Activated CD8-positive, alpha-beta memory T cell treated with anti-CD3 and anti-CD28 coated beads for 36 hours (primary cell): ENCODE results near the gene MED13L. TPM values are rescaled to one million over a fixed set of nuclear protein-coding genes. Genes with fewer than 3 reads are reported as not detected.
"Not testable (repeated sequence)": the region's sequence is repeated elsewhere in the genome, so short reads cannot be mapped to it uniquely, and the experiment has no call there.

Experiments used
- CTCF ChIA-PET: fragments of 350-600 bp; sonication (Branson Sonifier 250); formaldehyde crosslinking; loops from one replicate; lab custom pipeline; 2021; ENCODE audit warnings: antibody characterized with exemption; lab: Charles Lee
- POLR2A ChIA-PET: fragments of 350-600 bp; sonication (Branson Sonifier 250); formaldehyde crosslinking; loops from one replicate; lab custom pipeline; 2021; ENCODE audit warnings: antibody characterized with exemption; lab: Charles Lee
- total RNA-seq, 2 experiments: library from RNA; stranded (reverse); gene quantifications; one replicate each; pipeline ENCODE4 v1.2.3, GENCODE V29; 2021

Gene MED13L
- total RNA-seq, 2 experiments from 2014 or later: 39.4 to 42.8 TPM

GRCh38 chr12:116283881-116284280, 6.4 kb upstream of the MED13L start:
- CTCF ChIA-PET: interaction anchor here (0.7 kb wide), 1 partner anchor 31 kb away, joined by 3 read pairs; no protein-coding TSS in a partner anchor
- POLR2A ChIA-PET: not testable (repeated sequence)

- POLR2A ChIA-PET: no interaction called here
- CTCF ChIA-PET: interaction anchor here (1.0 kb wide), 1 partner anchor 141 kb away, joined by 4 read pairs; no protein-coding TSS in a partner anchor
Observed at GRCh38 chr12:116282371-116283286, 5.1 kb upstream of the MED13L start.

GRCh38 chr12:116280595-116281290, 3.2 kb upstream of the MED13L start:
- POLR2A ChIA-PET: no interaction called here
- CTCF ChIA-PET: no interaction called here

GRCh38 chr12:116278667-116279066, 1.2 kb upstream of the MED13L start:
- POLR2A ChIA-PET: interaction anchor here (0.7 kb wide), 1 partner anchor 108 kb away, joined by 9 read pairs; no protein-coding TSS in a partner anchor
- CTCF ChIA-PET: interaction anchor here (0.7 to 1.5 kb wide), 3 partner anchors 42 to 321 kb away, joined by 3 read pairs; no protein-coding TSS in a partner anchor

GRCh38 chr12:116278279-116278626, 760 bp upstream of the MED13L start:
- POLR2A ChIA-PET: interaction anchor here (0.7 kb wide), 1 partner anchor 107 kb away, joined by 9 read pairs; no protein-coding TSS in a partner anchor
- CTCF ChIA-PET: interaction anchor here (0.7 to 1.5 kb wide), 3 partner anchors 42 to 321 kb away, joined by 3 read pairs; no protein-coding TSS in a partner anchor

GRCh38 chr12:116276652-116277466, 634 bp downstream of the MED13L start:
- CTCF ChIA-PET: interaction anchor here (0.7 to 0.8 kb wide), 6 partner anchors 30 to 285 kb away, joined by 3 to 6 read pairs (median 3); partner anchors contain the start of gene MAP1LC3B2
- POLR2A ChIA-PET: interaction anchor here (0.6 to 0.8 kb wide), 3 partner anchors 29 to 63 kb away, joined by 3 to 8 read pairs (median 5); no protein-coding TSS in a partner anchor

- POLR2A ChIA-PET: interaction anchor here (0.5 kb wide), 1 partner anchor 144 kb away, joined by 3 read pairs; no protein-coding TSS in a partner anchor
- CTCF ChIA-PET: no interaction called here
Observed at GRCh38 chr12:116274551-116275375, 2.7 kb downstream of the MED13L start.

- POLR2A ChIA-PET: interaction anchor here (0.5 kb wide), 1 partner anchor 143 kb away, joined by 3 read pairs; no protein-coding TSS in a partner anchor
- CTCF ChIA-PET: no interaction called here
Observed at GRCh38 chr12:116273813-116274550, 3.5 kb downstream of the MED13L start.

GRCh38 chr12:116267948-116268347, 9.5 kb downstream of the MED13L start:
- POLR2A ChIA-PET: no interaction called here
- CTCF ChIA-PET: no interaction called here

- POLR2A ChIA-PET: no interaction called here
- CTCF ChIA-PET: no interaction called here
Observed at GRCh38 chr12:116266631-116267349, 10.7 kb downstream of the MED13L start.

- CTCF ChIA-PET: no interaction called here
- POLR2A ChIA-PET: no interaction called here
Observed at GRCh38 chr12:116266168-116266601, 11.3 kb downstream of the MED13L start.

GRCh38 chr12:116265351-116266147, 11.9 kb downstream of the MED13L start:
- CTCF ChIA-PET: no interaction called here
- POLR2A ChIA-PET: no interaction called here

GRCh38 chr12:116264525-116265070, 12.9 kb downstream of the MED13L start:
- ChIA-PET POLR2A (no interaction called here), CTCF (interaction anchor here (0.5 kb wide), 1 partner anchor 302 kb away, joined by 3 read pairs; no protein-coding TSS in a partner anchor)

- POLR2A ChIA-PET: no interaction called here
- CTCF ChIA-PET: no interaction called here
Observed at GRCh38 chr12:116263844-116264243, 13.6 kb downstream of the MED13L start.

GRCh38 chr12:116263431-116263830, 14.1 kb downstream of the MED13L start:
- CTCF ChIA-PET: no interaction called here

More at GRCh38 chr12:116263431-116263830, 14.1 kb downstream of the MED13L start:
- POLR2A ChIA-PET: no interaction called here
